ENCODE results near the gene DYNC2H1. TPM values are rescaled to one million over a fixed set of nuclear protein-coding genes. Genes with fewer than 3 reads are reported as not detected.

DYNC2H1 gene
- total RNA-seq, 1 donor from 2014 or later: 2.9 TPM

GRCh38 chr11:103241574-103241973, 132.3 kb downstream of the DYNC2H1 start:
- no peak for DNase-seq
- intact Hi-C loops (cut with DNase I): no loop called here
- no peak for ATAC-seq (ENCODE audit: poor library complexity)

GRCh38 chr11:103254123-103254522, 144.9 kb downstream of the DYNC2H1 start:
- intact Hi-C loops (cut with DNase I): no loop called here
- DNase-seq (no peak), ATAC-seq (ENCODE audit: poor library complexity) (no peak)

GRCh38 chr11:103257360-103257759, 148.1 kb downstream of the DYNC2H1 start:
- ATAC-seq (ENCODE audit: poor library complexity) (no peak), DNase-seq (no peak)
- intact Hi-C loops (cut with DNase I): no loop called here

- intact Hi-C loops (cut with DNase I): no loop called here
- DNase-seq (peak; percentile 17), ATAC-seq (ENCODE audit: poor library complexity) (no peak)
Measured at GRCh38 chr11:103266167-103266831, 157.1 kb downstream of the DYNC2H1 start.

- intact Hi-C loops (cut with DNase I): no loop called here
- ATAC-seq (ENCODE audit: poor library complexity) (no peak), DNase-seq (no peak)
Measured at GRCh38 chr11:103272876-103273275, 163.7 kb downstream of the DYNC2H1 start.

GRCh38 chr11:103274025-103274424, 164.8 kb downstream of the DYNC2H1 start:
- ATAC-seq (ENCODE audit: poor library complexity) (no peak), DNase-seq (no peak)

GRCh38 chr11:103279821-103280220, 170.6 kb downstream of the DYNC2H1 start:
- intact Hi-C loops (cut with DNase I): no loop called here
- DNase-seq (no peak), ATAC-seq (ENCODE audit: poor library complexity) (no peak)

More at GRCh38 chr11:103274025-103274424, 164.8 kb downstream of the DYNC2H1 start:
- intact Hi-C loops (cut with DNase I): no loop called here

- intact Hi-C loops (cut with DNase I): no loop called here
- ATAC-seq (ENCODE audit: poor library complexity): no peak
- DNase-seq: no peak
Measured at GRCh38 chr11:103281301-103281700, 172.1 kb downstream of the DYNC2H1 start.

GRCh38 chr11:103284260-103284659, 175.0 kb downstream of the DYNC2H1 start:
- no peak for ATAC-seq (ENCODE audit: poor library complexity)
- no peak for DNase-seq
- intact Hi-C loops (cut with DNase I): no loop called here

GRCh38 chr11:103294516-103294915, 185.3 kb downstream of the DYNC2H1 start:
- no peak for DNase-seq
- intact Hi-C loops (cut with DNase I): no loop called here
- ATAC-seq (ENCODE audit: poor library complexity): no peak

- intact Hi-C loops (cut with DNase I): no loop called here
- ATAC-seq (ENCODE audit: poor library complexity) (no peak), DNase-seq (no peak)
Measured at GRCh38 chr11:103295704-103296103, 186.5 kb downstream of the DYNC2H1 start.

- DNase-seq: no peak
- ATAC-seq (ENCODE audit: poor library complexity): no peak
- intact Hi-C loops (cut with DNase I): no loop called here
Measured at GRCh38 chr11:103297900-103298299, 188.7 kb downstream of the DYNC2H1 start.

GRCh38 chr11:103315248-103315647, 206.0 kb downstream of the DYNC2H1 start:
- DNase-seq (no peak), ATAC-seq (ENCODE audit: poor library complexity) (no peak)
- intact Hi-C loops (cut with DNase I): no loop called here

GRCh38 chr11:103317118-103317517, 207.9 kb downstream of the DYNC2H1 start:
- intact Hi-C loops (cut with DNase I): no loop called here
- DNase-seq (no peak), ATAC-seq (ENCODE audit: poor library complexity) (no peak)

- DNase-seq: no peak
- no peak for ATAC-seq (ENCODE audit: poor library complexity)
- intact Hi-C loops (cut with DNase I): no loop called here
Measured at GRCh38 chr11:103322821-103323220, 213.6 kb downstream of the DYNC2H1 start.

- ATAC-seq (ENCODE audit: poor library complexity) (no peak), DNase-seq (no peak)
- intact Hi-C loops (cut with DNase I): loop anchor here (5.0 kb wide), 1 partner anchor 277 kb away; no protein-coding TSS in a partner anchor
Measured at GRCh38 chr11:103325686-103326069, 216.5 kb downstream of the DYNC2H1 start.

- intact Hi-C loops (cut with DNase I): loop anchor here (5.0 kb wide), 1 partner anchor 276 kb away; no protein-coding TSS in a partner anchor
- peak; percentile 83 for ATAC-seq (ENCODE audit: poor library complexity)
- no peak for DNase-seq
Measured at GRCh38 chr11:103326070-103326794, 217.0 kb downstream of the DYNC2H1 start.

- ATAC-seq (ENCODE audit: poor library complexity): no peak
- intact Hi-C loops (cut with DNase I): loop anchor here (5.0 kb wide), 1 partner anchor 275 kb away; no protein-coding TSS in a partner anchor
- no peak for DNase-seq
Measured at GRCh38 chr11:103327721-103328120, 218.5 kb downstream of the DYNC2H1 start.

- intact Hi-C loops (cut with DNase I): no loop called here
- no peak for ATAC-seq (ENCODE audit: poor library complexity)
- no peak for DNase-seq
Measured at GRCh38 chr11:103332409-103332808, 223.2 kb downstream of the DYNC2H1 start.
